GM12878 (cell line): ENCODE results near the gene HSF2BP.
"Not testable (repeated sequence)": the region's sequence is repeated elsewhere in the genome, so short reads cannot be mapped to it uniquely, and the experiment has no call there.

Experiments
- EZH2 ChIP-seq: IDR thresholded peaks from 2 replicates; pipeline ENCODE4 v1.6.1; 2012; ENCODE audit warnings: low read depth, mild to moderate bottlenecking, control low read depth, inconsistent platforms, low read length, borderline replicate concordance; ENCODE audit not compliant: control insufficient read depth
- RB1 ChIP-seq: fragments of 450-650 bp; formaldehyde crosslinking; IDR thresholded peaks from 2 replicates; pipeline ENCODE4 v1.6.1; 2017; ENCODE audit warnings: mild to moderate bottlenecking, borderline replicate concordance
- TF ChIP-seq, protein P1 (sequence below), 3 experiments: IDR thresholded peaks in 2 of 3; conservative IDR thresholded peaks in 1 of 3; 2 replicates each; pipeline ENCODE4 v1.5.1; 2011; ENCODE audit warnings: low read depth in 3 of 3, low read length in 3 of 3, mild to moderate bottlenecking in 3 of 3, control low read depth in 2 of 3, moderate library complexity in 2 of 3, inconsistent platforms in 1 of 3, mixed read lengths in 1 of 3; ENCODE audit not compliant: control insufficient read depth in 2 of 3, insufficient read depth in 1 of 3; ENCODE audit errors: extremely low read depth in 1 of 3

DNA sequence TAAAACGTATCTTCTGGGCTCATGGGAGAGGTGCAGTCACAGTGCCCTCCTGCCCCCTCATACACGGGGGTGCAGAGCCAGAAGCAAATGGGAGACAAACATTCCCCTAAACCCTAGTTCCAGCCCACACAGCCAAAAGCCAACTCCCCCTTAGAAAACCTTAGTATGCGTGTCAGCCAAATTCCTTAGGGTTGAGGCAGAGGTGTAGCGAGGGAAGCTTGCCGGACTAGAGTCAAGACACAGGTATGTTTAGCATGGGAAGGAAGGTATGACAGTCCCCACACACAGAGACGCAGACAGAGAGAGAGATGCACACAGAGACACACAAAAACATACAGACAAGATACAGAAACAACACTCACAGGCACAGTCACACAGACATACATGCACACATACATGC is 141.6 kb downstream of the HSF2BP start:
- not testable (repeated sequence) for TF ChIP-seq RB1, EZH2
- TF ChIP-seq, protein P1, sequence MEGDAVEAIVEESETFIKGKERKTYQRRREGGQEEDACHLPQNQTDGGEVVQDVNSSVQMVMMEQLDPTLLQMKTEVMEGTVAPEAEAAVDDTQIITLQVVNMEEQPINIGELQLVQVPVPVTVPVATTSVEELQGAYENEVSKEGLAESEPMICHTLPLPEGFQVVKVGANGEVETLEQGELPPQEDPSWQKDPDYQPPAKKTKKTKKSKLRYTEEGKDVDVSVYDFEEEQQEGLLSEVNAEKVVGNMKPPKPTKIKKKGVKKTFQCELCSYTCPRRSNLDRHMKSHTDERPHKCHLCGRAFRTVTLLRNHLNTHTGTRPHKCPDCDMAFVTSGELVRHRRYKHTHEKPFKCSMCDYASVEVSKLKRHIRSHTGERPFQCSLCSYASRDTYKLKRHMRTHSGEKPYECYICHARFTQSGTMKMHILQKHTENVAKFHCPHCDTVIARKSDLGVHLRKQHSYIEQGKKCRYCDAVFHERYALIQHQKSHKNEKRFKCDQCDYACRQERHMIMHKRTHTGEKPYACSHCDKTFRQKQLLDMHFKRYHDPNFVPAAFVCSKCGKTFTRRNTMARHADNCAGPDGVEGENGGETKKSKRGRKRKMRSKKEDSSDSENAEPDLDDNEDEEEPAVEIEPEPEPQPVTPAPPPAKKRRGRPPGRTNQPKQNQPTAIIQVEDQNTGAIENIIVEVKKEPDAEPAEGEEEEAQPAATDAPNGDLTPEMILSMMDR (IDR thresholded peaks at IDR 0.05 in 2 of 3, conservative IDR thresholded peaks at IDR 0.05 in 1 of 3; ENCODE audit: control insufficient read depth in 2 of 3, extremely low read depth in 1 of 3, insufficient read depth in 1 of 3, low read depth in 3 of 3, low read length in 3 of 3) = not testable (repeated sequence)
